H1 (cell line): ENCODE measurements around the gene UNC93A. TPM values are rescaled to one million over a fixed set of nuclear protein-coding genes. Genes with fewer than 3 reads are reported as not detected.
A peak's percentile ranks its signal among the peaks of the same experiment; 100 is the strongest.
"Not testable (repeated sequence)": the region's sequence is repeated elsewhere in the genome, so short reads cannot be mapped to it uniquely, and the experiment has no call there.

ENCODE experiments used
- CTCF ChIA-PET: fragments of 300-600 bp; sonication (Branson Sonifier 250); formaldehyde crosslinking; loops from one replicate; lab custom pipeline; 2021; ENCODE audit not compliant: partially characterized antibody; lab: Charles Lee
- POLR2A ChIA-PET: fragments of 300-600 bp; sonication (Branson Sonifier 250); formaldehyde crosslinking; loops from one replicate; lab custom pipeline; 2021; ENCODE audit warnings: inconsistent platforms; ENCODE audit not compliant: partially characterized antibody; lab: Charles Lee
- DNase-seq, 2 experiments: peaks; one replicate each; pipeline versions ENCODE4 v3.0.0 to v3.0.0-alpha.2; 2010 to 2022; ENCODE audit warnings: low spot score in 2 of 2, low read depth in 1 of 2, mixed read lengths in 1 of 2
- FAIRE-seq: peaks from 2 replicates; lab custom pipeline; 2011; peaks lifted over from hg19 to GRCh38; lab: Jason Lieb, UNC
- H2AFZ ChIP-seq: 2 replicates; pipeline ENCODE4 v1.8.1; 2012; ENCODE audit warnings: low read length, inconsistent platforms
- H2AK5ac ChIP-seq: 2 replicates; pipeline ENCODE4 v1.6.1; 2013; ENCODE audit warnings: low read depth, low read length
- H2BK120ac ChIP-seq: replicated peaks from 2 replicates; pipeline ENCODE3; 2013; ENCODE audit warnings: low read depth, low read length, inconsistent platforms
- H2BK12ac ChIP-seq: 2 replicates; pipeline ENCODE4 v1.6.1; 2013; ENCODE audit warnings: low read depth, low read length
- H2BK15ac ChIP-seq: 2 replicates; pipeline ENCODE4 v1.6.1; 2013; ENCODE audit warnings: low read length
- H2BK20ac ChIP-seq: 2 replicates; pipeline ENCODE4 v1.6.1; 2013; ENCODE audit warnings: low read length
- H2BK5ac ChIP-seq: 2 replicates; pipeline ENCODE4 v1.6.1; 2013; ENCODE audit warnings: low read depth, low read length
- H3K14ac ChIP-seq: 2 replicates; pipeline ENCODE4 v1.6.1; 2013; ENCODE audit warnings: inconsistent platforms; ENCODE audit not compliant: insufficient read length
- H3K18ac ChIP-seq: 2 replicates; pipeline ENCODE4 v1.6.1; 2013; ENCODE audit warnings: low read length; ENCODE audit errors: extremely low read depth
- H3K23ac ChIP-seq: 2 replicates; pipeline ENCODE4 v1.6.1; 2013; ENCODE audit warnings: inconsistent platforms; ENCODE audit not compliant: insufficient read length
- H3K23me2 ChIP-seq: 2 replicates; pipeline ENCODE4 v1.6.1; 2013; ENCODE audit warnings: low read depth, low read length
- H3K27ac ChIP-seq: 2 replicates; pipeline ENCODE4 v1.6.1; 2011; ENCODE audit warnings: low read depth, low read length, inconsistent platforms
- H3K27me3 ChIP-seq, 4 experiments: replicated peaks in 1 of 4; 1 replicate in 1 of 4; 2 replicates in 3 of 4; pipeline versions ENCODE4 v1.6.1 to v1.8.1; 2011 to 2013; ENCODE audit warnings: low read length in 3 of 4, mild to moderate bottlenecking in 3 of 4, inconsistent platforms in 2 of 4, mixed read lengths in 2 of 4, moderate library complexity in 1 of 4; ENCODE audit not compliant: control insufficient read depth in 3 of 4, insufficient read depth in 3 of 4; ENCODE audit errors: extremely low read depth in 1 of 4
- H3K36me3 ChIP-seq, 4 experiments: 2 replicates each; pipeline versions ENCODE4 v1.6.1 to v1.8.1; 2011 to 2013; ENCODE audit warnings: mild to moderate bottlenecking in 4 of 4, low read length in 3 of 4, moderate library complexity in 2 of 4, control low read depth in 1 of 4, inconsistent platforms in 1 of 4; ENCODE audit not compliant: insufficient read depth in 4 of 4, control insufficient read depth in 2 of 4
- H3K4ac ChIP-seq: replicated peaks from 2 replicates; pipeline ENCODE3; 2013; ENCODE audit warnings: low read length, low read depth, mixed read lengths, inconsistent platforms; ENCODE audit not compliant: insufficient read length
- H3K4me1 ChIP-seq, 4 experiments: replicated peaks in 1 of 4; 1 replicate in 1 of 4; 2 replicates in 3 of 4; pipeline versions ENCODE4 v1.6.1 to v1.8.1; 2011 to 2013; ENCODE audit warnings: low read length in 3 of 4, inconsistent platforms in 2 of 4, mixed read lengths in 1 of 4; ENCODE audit not compliant: insufficient read depth in 4 of 4, control insufficient read depth in 3 of 4
- H3K4me2 ChIP-seq, 2 experiments: 2 replicates each; pipeline versions ENCODE4 v1.6.1 to v1.8.1; 2011 to 2013; ENCODE audit warnings: low read depth in 2 of 2, low read length in 2 of 2, control low read depth in 1 of 2, inconsistent platforms in 1 of 2, mild to moderate bottlenecking in 1 of 2; ENCODE audit not compliant: insufficient read depth in 1 of 2
- H3K4me3 ChIP-seq, 4 experiments: fragments of 200-600, 300-600 bp in 1 of 4; sonication (generic), shearing (Covaris generic), sonication (Bioruptor Twin) in 1 of 4; 2 replicates each; pipeline versions ENCODE4 v1.5.1 to v1.8.1; 2011 to 2016; ENCODE audit warnings: low read length in 4 of 4, low read depth in 3 of 4, control low read depth in 2 of 4, inconsistent platforms in 2 of 4, mild to moderate bottlenecking in 2 of 4, mixed read lengths in 1 of 4, moderate library complexity in 1 of 4; ENCODE audit not compliant: insufficient read depth in 2 of 4; ENCODE audit errors: extremely low read depth in 1 of 4
- H3K56ac ChIP-seq: replicated peaks from 2 replicates; pipeline ENCODE3; 2013; ENCODE audit warnings: low read depth, mild to moderate bottlenecking, mixed read lengths, low read length, inconsistent platforms; ENCODE audit not compliant: insufficient read length
- H3K79me1 ChIP-seq: 2 replicates; pipeline ENCODE4 v1.6.1; 2013; ENCODE audit warnings: low read depth, low read length, control low read depth
- H3K79me2 ChIP-seq, 2 experiments: 2 replicates each; pipeline versions ENCODE4 v1.6.1 to v1.8.1; 2012 to 2013; ENCODE audit warnings: low read length in 2 of 2, mild to moderate bottlenecking in 2 of 2, inconsistent platforms in 1 of 2; ENCODE audit not compliant: insufficient read depth in 2 of 2, control insufficient read depth in 1 of 2
- H3K9ac ChIP-seq, 4 experiments: replicated peaks in 1 of 4; 1 replicate in 1 of 4; 2 replicates in 3 of 4; pipeline versions ENCODE4 v1.6.1 to v1.8.1; 2011 to 2013; ENCODE audit warnings: low read depth in 3 of 4, low read length in 3 of 4, control low read depth in 2 of 4, mild to moderate bottlenecking in 2 of 4, moderate library complexity in 2 of 4, inconsistent platforms in 1 of 4; ENCODE audit errors: extremely low read depth in 1 of 4
- H3K9me3 ChIP-seq, 2 experiments: 2 replicates each; pipeline versions ENCODE4 v1.6.1 to v1.8.1; 2012 to 2013; ENCODE audit warnings: mild to moderate bottlenecking in 2 of 2, moderate library complexity in 2 of 2, control low read depth in 1 of 2, inconsistent platforms in 1 of 2, low read depth in 1 of 2, low read length in 1 of 2, mixed read lengths in 1 of 2; ENCODE audit not compliant: insufficient read depth in 2 of 2
- H4K20me1 ChIP-seq, 2 experiments: replicated peaks in 1 of 2; 2 replicates each; pipeline versions ENCODE3 to v1.8.1; 2011 to 2013; ENCODE audit warnings: inconsistent platforms in 2 of 2, low read length in 2 of 2, mild to moderate bottlenecking in 1 of 2; ENCODE audit not compliant: insufficient read depth in 2 of 2, control insufficient read depth in 1 of 2
- H4K5ac ChIP-seq: 2 replicates; pipeline ENCODE4 v1.6.1; 2013; ENCODE audit warnings: low read length, low read depth, mixed read lengths, inconsistent platforms; ENCODE audit not compliant: insufficient read length
- H4K8ac ChIP-seq: 2 replicates; pipeline ENCODE4 v1.8.0; 2013; ENCODE audit warnings: mild to moderate bottlenecking, moderate library complexity, low read length, inconsistent platforms; ENCODE audit not compliant: insufficient read depth; ENCODE audit errors: extremely low read depth
- H4K91ac ChIP-seq: replicated peaks from 2 replicates; pipeline ENCODE3; 2013; ENCODE audit warnings: low read length, mixed read lengths, inconsistent platforms; ENCODE audit not compliant: insufficient read length
- WGBS, 2 experiments: shearing (Covaris generic) in 1 of 2; methylation state at CpG; one replicate each; pipeline versions ENCODE4 v1.1.6 to v1.1.7; 2013 to 2015; ENCODE audit warnings: low lambda C conversion rate in 2 of 2, mixed read lengths in 2 of 2, inconsistent platforms in 1 of 2, low coverage in 1 of 2, missing lambda C conversion rate in 1 of 2; ENCODE audit not compliant: insufficient replicate concordance in 2 of 2, insufficient coverage in 1 of 2, insufficient read length in 1 of 2; ENCODE audit errors: extremely low coverage in 1 of 2, missing lambda C conversion rate in 1 of 2; 5-methylcytosine and 5-hydroxymethylcytosine counted together
- polyA plus RNA-seq, 7 experiments: library from polyadenylated mRNA; depleted of rRNA in 3 of 7; stranded (reverse) in 5 of 7; unstranded in 2 of 7; fragments of >200 nt in 5 of 7; fragments of 200-250 nt in 2 of 7; gene quantifications; 1 replicate in 5 of 7; 2 replicates in 1 of 7; 4 replicates in 1 of 7; pipeline versions ENCODE4 v1.2.1 to v1.2.3, GENCODE V29; 2011 to 2013; ENCODE audit warnings: missing spikeins in 2 of 7, mixed read lengths in 2 of 7
- total RNA-seq: library from RNA; stranded (reverse); fragmentation: NEBNext Ultra II Directional; extraction: Animal tissue kit (Norgen Biotek cat#: 25700); gene quantifications from 2 replicates; pipeline ENCODE4 v1.2.1, GENCODE V29; 2021

UNC93A gene
- total and polyA plus RNA-seq, 2 of the 8 experiments (the other 6 are each of a cell fraction or from before 2014, with no cell fraction given) = 0.39 TPM; not detected in 1

DNA sequence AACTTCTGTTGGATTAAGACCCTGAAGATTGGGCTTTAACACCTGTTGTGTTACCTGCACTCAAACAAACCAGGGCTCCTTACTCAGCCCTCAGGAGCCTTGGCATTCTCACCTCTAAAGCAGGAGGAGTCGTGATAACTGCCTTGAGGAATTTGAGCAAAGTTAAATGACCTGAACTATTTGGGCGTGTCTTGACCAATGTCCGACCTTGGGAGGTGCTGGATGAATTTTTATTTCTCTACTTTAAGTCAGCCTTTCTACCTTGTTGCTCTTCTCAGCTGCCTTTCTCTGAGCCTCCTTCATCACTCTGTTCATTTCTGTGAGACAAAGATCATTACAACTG, 23.6 kb upstream of the UNC93A start:
- not testable (repeated sequence) for H2BK20ac ChIP-seq, H2BK15ac ChIP-seq, H3K23me2 ChIP-seq, H3K9me3 ChIP-seq, H3K4me1 ChIP-seq, H3K14ac ChIP-seq, H3K4ac ChIP-seq, H3K4me2 ChIP-seq, H3K4me3 ChIP-seq, H3K18ac ChIP-seq, H2AFZ ChIP-seq, H3K36me3 ChIP-seq, DNase-seq, H3K9ac ChIP-seq, H4K5ac ChIP-seq, H4K20me1 ChIP-seq, H2BK120ac ChIP-seq, H4K8ac ChIP-seq, H3K56ac ChIP-seq, H3K27ac ChIP-seq, H3K79me1 ChIP-seq, H4K91ac ChIP-seq, H3K23ac ChIP-seq, H2BK12ac ChIP-seq, H2BK5ac ChIP-seq, H3K27me3 ChIP-seq, H3K79me2 ChIP-seq, H2AK5ac ChIP-seq
- CTCF ChIA-PET = interaction anchor here (0.5 to 1.5 kb wide), 4 partner anchors 18 to 1060 kb away, joined by 3 to 4 read pairs (median 4); no protein-coding TSS in a partner anchor
- POLR2A ChIA-PET = interaction anchor here (1.2 kb wide), 1 partner anchor 12 kb away, joined by 4 read pairs; no protein-coding TSS in a partner anchor
- 94% methylated on average over 3 of the region's 3 CpGs; no CpG with 5 or more reads in 1 of the 2 experiments for WGBS, 2 experiments
- peak; percentile 75 for FAIRE-seq
